ENCODE data around the gene RNF169. TPM values are rescaled to one million over a fixed set of nuclear protein-coding genes. Genes with fewer than 3 reads are reported as not detected.

The RNF169 gene
- total and polyA plus RNA-seq, 2 of the 13 experiments (the other 11 are each of a cell fraction or from before 2014, with no cell fraction given), result 5.3 to 14.2 TPM

DNA sequence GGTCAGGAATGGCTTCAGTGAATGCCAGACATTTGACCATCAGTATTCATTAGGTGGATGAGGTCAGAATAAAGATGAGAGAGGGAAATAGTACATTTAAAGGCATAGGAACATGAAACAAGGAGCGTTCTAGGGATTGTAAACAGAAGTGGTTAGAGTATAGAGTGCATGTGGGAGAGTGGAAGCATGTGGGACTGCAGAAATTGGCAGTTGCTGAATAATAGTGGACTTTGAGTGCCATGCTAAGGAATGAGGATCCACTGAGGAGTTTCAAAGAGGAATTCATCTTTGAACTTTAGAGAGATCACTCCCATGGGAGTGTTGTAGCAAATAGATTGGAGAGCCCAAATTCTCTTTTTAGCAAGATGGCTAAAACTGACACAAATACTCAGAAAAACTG is 7.9 kb downstream of the RNF169 start (continued):
- TF ChIP-seq, protein P1, sequence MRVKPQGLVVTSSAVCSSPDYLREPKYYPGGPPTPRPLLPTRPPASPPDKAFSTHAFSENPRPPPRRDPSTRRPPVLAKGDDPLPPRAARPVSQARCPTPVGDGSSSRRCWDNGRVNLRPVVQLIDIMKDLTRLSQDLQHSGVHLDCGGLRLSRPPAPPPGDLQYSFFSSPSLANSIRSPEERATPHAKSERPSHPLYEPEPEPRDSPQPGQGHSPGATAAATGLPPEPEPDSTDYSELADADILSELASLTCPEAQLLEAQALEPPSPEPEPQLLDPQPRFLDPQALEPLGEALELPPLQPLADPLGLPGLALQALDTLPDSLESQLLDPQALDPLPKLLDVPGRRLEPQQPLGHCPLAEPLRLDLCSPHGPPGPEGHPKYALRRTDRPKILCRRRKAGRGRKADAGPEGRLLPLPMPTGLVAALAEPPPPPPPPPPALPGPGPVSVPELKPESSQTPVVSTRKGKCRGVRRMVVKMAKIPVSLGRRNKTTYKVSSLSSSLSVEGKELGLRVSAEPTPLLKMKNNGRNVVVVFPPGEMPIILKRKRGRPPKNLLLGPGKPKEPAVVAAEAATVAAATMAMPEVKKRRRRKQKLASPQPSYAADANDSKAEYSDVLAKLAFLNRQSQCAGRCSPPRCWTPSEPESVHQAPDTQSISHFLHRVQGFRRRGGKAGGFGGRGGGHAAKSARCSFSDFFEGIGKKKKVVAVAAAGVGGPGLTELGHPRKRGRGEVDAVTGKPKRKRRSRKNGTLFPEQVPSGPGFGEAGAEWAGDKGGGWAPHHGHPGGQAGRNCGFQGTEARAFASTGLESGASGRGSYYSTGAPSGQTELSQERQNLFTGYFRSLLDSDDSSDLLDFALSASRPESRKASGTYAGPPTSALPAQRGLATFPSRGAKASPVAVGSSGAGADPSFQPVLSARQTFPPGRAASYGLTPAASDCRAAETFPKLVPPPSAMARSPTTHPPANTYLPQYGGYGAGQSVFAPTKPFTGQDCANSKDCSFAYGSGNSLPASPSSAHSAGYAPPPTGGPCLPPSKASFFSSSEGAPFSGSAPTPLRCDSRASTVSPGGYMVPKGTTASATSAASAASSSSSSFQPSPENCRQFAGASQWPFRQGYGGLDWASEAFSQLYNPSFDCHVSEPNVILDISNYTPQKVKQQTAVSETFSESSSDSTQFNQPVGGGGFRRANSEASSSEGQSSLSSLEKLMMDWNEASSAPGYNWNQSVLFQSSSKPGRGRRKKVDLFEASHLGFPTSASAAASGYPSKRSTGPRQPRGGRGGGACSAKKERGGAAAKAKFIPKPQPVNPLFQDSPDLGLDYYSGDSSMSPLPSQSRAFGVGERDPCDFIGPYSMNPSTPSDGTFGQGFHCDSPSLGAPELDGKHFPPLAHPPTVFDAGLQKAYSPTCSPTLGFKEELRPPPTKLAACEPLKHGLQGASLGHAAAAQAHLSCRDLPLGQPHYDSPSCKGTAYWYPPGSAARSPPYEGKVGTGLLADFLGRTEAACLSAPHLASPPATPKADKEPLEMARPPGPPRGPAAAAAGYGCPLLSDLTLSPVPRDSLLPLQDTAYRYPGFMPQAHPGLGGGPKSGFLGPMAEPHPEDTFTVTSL (CRISPR knock-in tag; IDR thresholded peaks at IDR 0.05; ENCODE audit: borderline replicate concordance), result no peak
- TF ChIP-seq, protein P2, sequence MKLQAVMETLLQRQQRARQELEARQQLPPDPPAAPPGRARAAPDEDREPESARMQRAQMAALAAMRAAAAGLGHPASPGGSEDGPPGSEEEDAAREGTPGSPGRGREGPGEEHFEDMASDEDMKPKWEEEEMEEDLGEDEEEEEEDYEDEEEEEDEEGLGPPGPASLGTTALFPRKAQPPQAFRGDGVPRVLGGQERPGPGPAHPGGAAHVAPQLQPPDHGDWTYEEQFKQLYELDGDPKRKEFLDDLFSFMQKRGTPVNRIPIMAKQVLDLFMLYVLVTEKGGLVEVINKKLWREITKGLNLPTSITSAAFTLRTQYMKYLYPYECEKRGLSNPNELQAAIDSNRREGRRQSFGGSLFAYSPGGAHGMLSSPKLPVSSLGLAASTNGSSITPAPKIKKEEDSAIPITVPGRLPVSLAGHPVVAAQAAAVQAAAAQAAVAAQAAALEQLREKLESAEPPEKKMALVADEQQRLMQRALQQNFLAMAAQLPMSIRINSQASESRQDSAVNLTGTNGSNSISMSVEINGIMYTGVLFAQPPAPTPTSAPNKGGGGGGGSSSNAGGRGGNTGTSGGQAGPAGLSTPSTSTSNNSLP (IDR thresholded peaks at IDR 0.05; ENCODE audit: low read depth, low read length), result 0 out of 2 replicates have a peak, but pooled peaks have one; percentile 22
- TF ChIP-seq FOXP1 (IDR thresholded peaks at IDR 0.05) (no peak), FOXP1 (CRISPR knock-in tag; IDR thresholded peaks at IDR 0.05) (no peak), CC2D1A (CRISPR knock-in tag; IDR thresholded peaks at IDR 0.05) (no peak), BCL6 (CRISPR knock-in tag; IDR thresholded peaks at IDR 0.05) (peak; percentile 89), NFE2 (CRISPR knock-in tag; IDR thresholded peaks at IDR 0.05) (no peak), ZNF235 (CRISPR knock-in tag; IDR thresholded peaks at IDR 0.05; ENCODE audit: borderline replicate concordance) (no peak), TEAD3 (CRISPR knock-in tag; optimal IDR thresholded peaks at IDR 0.05; ENCODE audit: borderline replicate concordance) (peak; percentile 44), STAT5B (CRISPR knock-in tag; IDR thresholded peaks at IDR 0.05) (no peak), TOE1 (CRISPR knock-in tag; IDR thresholded peaks at IDR 0.05) (no peak), ZIK1 (CRISPR knock-in tag; IDR thresholded peaks at IDR 0.05; ENCODE audit: borderline replicate concordance, low read depth) (no peak), KLF13 (CRISPR knock-in tag; IDR thresholded peaks at IDR 0.05) (no peak), NFIC (IDR thresholded peaks at IDR 0.05; ENCODE audit: low read length) (no peak), ZNF775 (CRISPR knock-in tag; IDR thresholded peaks at IDR 0.05; ENCODE audit: borderline replicate concordance) (no peak), RXRB (CRISPR knock-in tag; IDR thresholded peaks at IDR 0.05; ENCODE audit: borderline replicate concordance) (no peak), CENPX (CRISPR knock-in tag; IDR thresholded peaks at IDR 0.05) (no peak), HNF4G (IDR thresholded peaks at IDR 0.05; ENCODE audit: borderline replicate concordance, low read depth, low read length) (peak; percentile 22; the same call in 1 of the 2 replicates), HNF4G (CRISPR knock-in tag; IDR thresholded peaks at IDR 0.05; ENCODE audit: borderline replicate concordance, low read depth) (no peak), ZSCAN31 (CRISPR knock-in tag; IDR thresholded peaks at IDR 0.05; ENCODE audit: low read depth) (no peak), ZNF644 (CRISPR knock-in tag; IDR thresholded peaks at IDR 0.05; ENCODE audit: low read depth) (peak; percentile 48)
- TF ChIP-seq, protein P3, sequence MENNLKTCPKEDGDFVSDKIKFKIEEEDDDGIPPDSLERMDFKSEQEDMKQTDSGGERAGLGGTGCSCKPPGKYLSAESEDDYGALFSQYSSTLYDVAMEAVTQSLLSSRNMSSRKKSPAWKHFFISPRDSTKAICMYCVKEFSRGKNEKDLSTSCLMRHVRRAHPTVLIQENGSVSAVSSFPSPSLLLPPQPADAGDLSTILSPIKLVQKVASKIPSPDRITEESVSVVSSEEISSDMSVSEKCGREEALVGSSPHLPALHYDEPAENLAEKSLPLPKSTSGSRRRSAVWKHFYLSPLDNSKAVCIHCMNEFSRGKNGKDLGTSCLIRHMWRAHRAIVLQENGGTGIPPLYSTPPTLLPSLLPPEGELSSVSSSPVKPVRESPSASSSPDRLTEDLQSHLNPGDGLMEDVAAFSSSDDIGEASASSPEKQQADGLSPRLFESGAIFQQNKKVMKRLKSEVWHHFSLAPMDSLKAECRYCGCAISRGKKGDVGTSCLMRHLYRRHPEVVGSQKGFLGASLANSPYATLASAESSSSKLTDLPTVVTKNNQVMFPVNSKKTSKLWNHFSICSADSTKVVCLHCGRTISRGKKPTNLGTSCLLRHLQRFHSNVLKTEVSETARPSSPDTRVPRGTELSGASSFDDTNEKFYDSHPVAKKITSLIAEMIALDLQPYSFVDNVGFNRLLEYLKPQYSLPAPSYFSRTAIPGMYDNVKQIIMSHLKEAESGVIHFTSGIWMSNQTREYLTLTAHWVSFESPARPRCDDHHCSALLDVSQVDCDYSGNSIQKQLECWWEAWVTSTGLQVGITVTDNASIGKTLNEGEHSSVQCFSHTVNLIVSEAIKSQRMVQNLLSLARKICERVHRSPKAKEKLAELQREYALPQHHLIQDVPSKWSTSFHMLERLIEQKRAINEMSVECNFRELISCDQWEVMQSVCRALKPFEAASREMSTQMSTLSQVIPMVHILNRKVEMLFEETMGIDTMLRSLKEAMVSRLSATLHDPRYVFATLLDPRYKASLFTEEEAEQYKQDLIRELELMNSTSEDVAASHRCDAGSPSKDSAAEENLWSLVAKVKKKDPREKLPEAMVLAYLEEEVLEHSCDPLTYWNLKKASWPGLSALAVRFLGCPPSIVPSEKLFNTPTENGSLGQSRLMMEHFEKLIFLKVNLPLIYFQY (CRISPR knock-in tag; IDR thresholded peaks at IDR 0.05; ENCODE audit: borderline replicate concordance), result no peak

Measured in HepG2 (cell line).